CD8-positive, alpha-beta memory T cell (primary cell): ENCODE measurements around the gene NUDT4B. TPM values are rescaled to one million over a fixed set of nuclear protein-coding genes. Genes with fewer than 3 reads are reported as not detected.
"Not testable (repeated sequence)": the region's sequence is repeated elsewhere in the genome, so short reads cannot be mapped to it uniquely, and the experiment has no call there.

ENCODE experiments used
- CTCF ChIA-PET: fragments of 350-600 bp; sonication (Branson Sonifier 250); formaldehyde crosslinking; loops from one replicate; lab custom pipeline; 2021; ENCODE audit warnings: antibody characterized with exemption; lab: Charles Lee
- POLR2A ChIA-PET: fragments of 350-600 bp; sonication (Branson Sonifier 250); formaldehyde crosslinking; loops from one replicate; lab custom pipeline; 2021; ENCODE audit warnings: antibody characterized with exemption; lab: Charles Lee
- DNase-seq, 5 donors: peaks; one replicate each; pipeline versions ENCODE4 v3.0.0 to v3.0.0-alpha.2; 2020 to 2022; ENCODE audit warnings: mixed read lengths in 1 of 5
- H3K27ac ChIP-seq: one replicate; pipeline ENCODE4 v1.7.0; 2013; ENCODE audit warnings: low read depth, mild to moderate bottlenecking, low read length, moderate library complexity
- H3K27me3 ChIP-seq: 2 replicates; pipeline ENCODE4 v1.7.0; 2013; ENCODE audit warnings: low read length, mild to moderate bottlenecking; ENCODE audit not compliant: insufficient read depth, poor library complexity, severe bottlenecking
- H3K36me3 ChIP-seq: 2 replicates; pipeline ENCODE4 v1.7.0; 2013; ENCODE audit warnings: mild to moderate bottlenecking, low read length, moderate library complexity; ENCODE audit not compliant: insufficient read depth
- H3K4me1 ChIP-seq: 2 replicates; pipeline ENCODE4 v1.7.0; 2013; ENCODE audit warnings: mild to moderate bottlenecking, low read length, moderate library complexity; ENCODE audit not compliant: insufficient read depth
- H3K4me3 ChIP-seq: 2 replicates; pipeline ENCODE4 v1.7.0; 2013; ENCODE audit warnings: mild to moderate bottlenecking, low read length
- H3K9me3 ChIP-seq: 2 replicates; pipeline ENCODE4 v1.7.0; 2013; ENCODE audit warnings: mild to moderate bottlenecking, low read length
- H3K27ac Mint-ChIP-seq, 8 donors: one replicate each; pipeline ENCODE4 v1.8.0; 2020 to 2021; ENCODE audit warnings: mixed read lengths in 8 of 8, mild to moderate bottlenecking in 6 of 8, inconsistent platforms in 3 of 8, moderate library complexity in 3 of 8
- H3K27me3 Mint-ChIP-seq, 2 donors: one replicate each; pipeline ENCODE4 v1.8.0; 2020 to 2021; ENCODE audit warnings: mixed read lengths in 2 of 2, mild to moderate bottlenecking in 1 of 2, moderate library complexity in 1 of 2
- H3K36me3 Mint-ChIP-seq, 3 donors: one replicate each; pipeline ENCODE4 v1.8.0; 2020 to 2021; ENCODE audit warnings: mixed read lengths in 3 of 3, inconsistent platforms in 1 of 3, mild to moderate bottlenecking in 1 of 3
- H3K4me1 Mint-ChIP-seq, 3 donors: one replicate each; pipeline ENCODE4 v1.8.0; 2020 to 2021; ENCODE audit warnings: mixed read lengths in 3 of 3, inconsistent platforms in 1 of 3, mild to moderate bottlenecking in 1 of 3
- H3K4me3 Mint-ChIP-seq, 7 donors: one replicate each; pipeline ENCODE4 v1.8.0; 2020 to 2021; ENCODE audit warnings: mixed read lengths in 7 of 7, mild to moderate bottlenecking in 6 of 7, moderate library complexity in 4 of 7, inconsistent platforms in 2 of 7
- H3K9me3 Mint-ChIP-seq, 5 donors: one replicate each; pipeline ENCODE4 v1.8.0; 2020 to 2022; ENCODE audit warnings: mixed read lengths in 5 of 5, mild to moderate bottlenecking in 3 of 5, moderate library complexity in 2 of 5, inconsistent platforms in 1 of 5
- polyA plus RNA-seq: library from polyadenylated mRNA; unstranded; fragments of 300-500 nt; fragmentation: Illumina TruSeq; gene quantifications from one replicate; pipeline ENCODE4 v1.2.3, GENCODE V29; 2021
- total RNA-seq, 2 experiments: library from RNA; stranded (reverse); gene quantifications; one replicate each; pipeline ENCODE4 v1.2.3, GENCODE V29; 2021

The NUDT4B gene
- total RNA-seq: under 1 TPM in 1 of 2 experiments, not detected in 1; 0.69 TPM
- polyA plus RNA-seq: 2.9 TPM

- H3K27ac Mint-ChIP-seq, CTCF ChIA-PET, POLR2A ChIA-PET, H3K4me1 ChIP-seq, H3K27me3 Mint-ChIP-seq, H3K27ac ChIP-seq, H3K27me3 ChIP-seq, H3K4me3 ChIP-seq, H3K36me3 Mint-ChIP-seq, H3K4me3 Mint-ChIP-seq, DNase-seq, H3K9me3 Mint-ChIP-seq, H3K9me3 ChIP-seq, H3K36me3 ChIP-seq, H3K4me1 Mint-ChIP-seq: not testable (repeated sequence)
Measured at GRCh38 chr1:148748563-148749334, at the start of gene NUDT4B. Gene NUDT4B (plus strand): TSS chr1:148748774. CDS start chr1:148748953, 179 bp downstream.

GRCh38 chr1:148699357-148699756, 49.2 kb upstream of the NUDT4B start:
- H3K27me3 ChIP-seq, H3K4me1 Mint-ChIP-seq, H3K9me3 ChIP-seq, H3K4me3 Mint-ChIP-seq, DNase-seq, H3K36me3 ChIP-seq, POLR2A ChIA-PET, CTCF ChIA-PET, H3K9me3 Mint-ChIP-seq, H3K27ac Mint-ChIP-seq, H3K27me3 Mint-ChIP-seq, H3K36me3 Mint-ChIP-seq, H3K27ac ChIP-seq, H3K4me1 ChIP-seq, H3K4me3 ChIP-seq: not testable (repeated sequence)

- H3K36me3 Mint-ChIP-seq, H3K4me3 ChIP-seq, H3K36me3 ChIP-seq, H3K27ac ChIP-seq, H3K4me1 ChIP-seq, CTCF ChIA-PET, H3K4me1 Mint-ChIP-seq, DNase-seq, H3K9me3 Mint-ChIP-seq, H3K27me3 ChIP-seq, H3K4me3 Mint-ChIP-seq, H3K27me3 Mint-ChIP-seq, POLR2A ChIA-PET, H3K9me3 ChIP-seq, H3K27ac Mint-ChIP-seq: not testable (repeated sequence)
Measured at GRCh38 chr1:148702242-148702641, 46.3 kb upstream of the NUDT4B start.

- DNase-seq, H3K36me3 Mint-ChIP-seq, H3K4me3 ChIP-seq, H3K27me3 Mint-ChIP-seq, H3K27me3 ChIP-seq, H3K9me3 ChIP-seq, H3K9me3 Mint-ChIP-seq, H3K4me1 Mint-ChIP-seq, H3K27ac Mint-ChIP-seq, H3K4me3 Mint-ChIP-seq, CTCF ChIA-PET, H3K27ac ChIP-seq, POLR2A ChIA-PET, H3K4me1 ChIP-seq, H3K36me3 ChIP-seq: not testable (repeated sequence)
Measured at GRCh38 chr1:148703973-148704591, 44.5 kb upstream of the NUDT4B start.

GRCh38 chr1:148705316-148705948, 43.1 kb upstream of the NUDT4B start:
- H3K27ac ChIP-seq, H3K27ac Mint-ChIP-seq, H3K4me1 Mint-ChIP-seq, POLR2A ChIA-PET, H3K36me3 ChIP-seq, H3K9me3 ChIP-seq, H3K27me3 Mint-ChIP-seq, H3K4me3 Mint-ChIP-seq, H3K36me3 Mint-ChIP-seq, H3K9me3 Mint-ChIP-seq, H3K4me1 ChIP-seq, H3K4me3 ChIP-seq, H3K27me3 ChIP-seq, DNase-seq, CTCF ChIA-PET: not testable (repeated sequence)

GRCh38 chr1:148708779-148709333, 39.7 kb upstream of the NUDT4B start:
- not testable (repeated sequence) for H3K27ac Mint-ChIP-seq

GRCh38 chr1:148710772-148711523, 37.6 kb upstream of the NUDT4B start:
- H3K4me3 Mint-ChIP-seq, H3K4me3 ChIP-seq, H3K9me3 Mint-ChIP-seq, H3K36me3 Mint-ChIP-seq, H3K27me3 Mint-ChIP-seq, H3K4me1 Mint-ChIP-seq, CTCF ChIA-PET, H3K9me3 ChIP-seq, H3K27ac ChIP-seq, H3K4me1 ChIP-seq, POLR2A ChIA-PET, H3K27ac Mint-ChIP-seq, H3K27me3 ChIP-seq, DNase-seq, H3K36me3 ChIP-seq: not testable (repeated sequence)

More at GRCh38 chr1:148708779-148709333, 39.7 kb upstream of the NUDT4B start:
- H3K9me3 Mint-ChIP-seq, CTCF ChIA-PET, H3K36me3 Mint-ChIP-seq, H3K4me1 ChIP-seq, H3K27me3 ChIP-seq, H3K4me1 Mint-ChIP-seq, H3K4me3 Mint-ChIP-seq, DNase-seq, H3K36me3 ChIP-seq, H3K4me3 ChIP-seq, H3K9me3 ChIP-seq, H3K27ac ChIP-seq, POLR2A ChIA-PET, H3K27me3 Mint-ChIP-seq: not testable (repeated sequence)

- H3K27me3 ChIP-seq, H3K27ac Mint-ChIP-seq, H3K4me1 Mint-ChIP-seq, H3K4me3 Mint-ChIP-seq, DNase-seq, H3K9me3 Mint-ChIP-seq, H3K36me3 ChIP-seq, CTCF ChIA-PET, H3K36me3 Mint-ChIP-seq, H3K27me3 Mint-ChIP-seq, H3K4me3 ChIP-seq, H3K27ac ChIP-seq, H3K9me3 ChIP-seq, H3K4me1 ChIP-seq, POLR2A ChIA-PET: not testable (repeated sequence)
Measured at GRCh38 chr1:148712353-148712752, 36.2 kb upstream of the NUDT4B start.
